NCI-H2171 treated with DMSO at 0.1 percent for 48 hours (cell line): ENCODE results near the gene AOAH.
"Not testable (repeated sequence)": the region's sequence is repeated elsewhere in the genome, so short reads cannot be mapped to it uniquely, and the experiment has no call there.

ENCODE experiments used
- DNase-seq: peaks from one replicate; lab custom pipeline; 2025; lab: John Stamatoyannopoulos, UW

The AOAH gene

DNA sequence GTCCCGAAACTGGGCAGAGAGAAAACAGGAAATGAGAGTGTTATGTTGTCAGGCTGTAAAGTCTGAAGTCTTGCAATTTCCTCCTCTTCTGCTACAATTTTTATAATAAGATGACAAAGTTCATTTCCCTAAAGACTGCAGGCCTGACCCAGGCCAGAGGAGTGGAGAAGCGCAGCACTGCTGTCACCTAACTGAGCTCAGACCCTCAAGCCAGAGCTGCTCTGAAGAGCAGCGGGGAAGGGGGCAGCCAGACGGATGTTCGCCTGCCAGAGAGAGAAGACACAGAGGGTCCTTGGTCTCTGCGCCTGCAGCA, 12.6 kb upstream of the AOAH start:
- DNase-seq, result no peak

DNA sequence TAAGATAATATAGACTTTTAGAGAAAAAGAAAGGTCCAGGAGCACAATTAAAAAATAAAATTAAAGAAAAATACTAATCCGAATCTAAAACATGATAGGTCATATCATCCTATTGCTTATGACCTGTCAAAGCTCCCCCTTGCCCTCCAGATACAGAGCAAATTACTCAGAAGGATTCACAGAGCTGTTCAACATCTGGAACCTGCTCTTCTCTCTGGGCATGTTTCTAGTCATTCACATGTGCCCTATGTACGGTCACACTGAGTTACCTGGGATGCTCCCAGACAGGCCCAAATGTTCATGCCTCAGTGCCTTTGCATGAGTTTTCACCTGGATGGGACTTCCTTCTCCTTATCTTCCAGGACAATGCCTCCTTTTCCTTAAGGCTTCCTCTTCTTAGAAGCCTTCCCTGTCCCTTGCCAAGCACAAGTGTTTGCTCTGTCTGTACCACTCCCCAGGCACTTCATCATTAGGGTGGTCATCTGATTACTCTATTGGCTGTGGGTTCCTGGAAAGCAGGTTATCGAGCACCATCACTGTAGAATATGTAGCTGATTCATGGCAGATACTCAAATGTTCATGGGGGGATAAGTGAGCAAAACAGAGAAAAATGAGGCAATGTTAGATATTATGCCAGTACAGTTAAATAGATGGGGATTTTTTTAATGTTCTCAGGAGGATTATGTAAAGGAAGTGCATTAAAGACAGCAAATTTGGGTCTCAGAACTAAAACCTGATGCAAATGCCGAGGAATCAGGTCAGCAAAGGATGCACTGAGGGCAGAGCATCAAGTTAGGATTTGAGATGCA, 12.0 kb upstream of the AOAH start:
- DNase-seq, result no peak

DNA sequence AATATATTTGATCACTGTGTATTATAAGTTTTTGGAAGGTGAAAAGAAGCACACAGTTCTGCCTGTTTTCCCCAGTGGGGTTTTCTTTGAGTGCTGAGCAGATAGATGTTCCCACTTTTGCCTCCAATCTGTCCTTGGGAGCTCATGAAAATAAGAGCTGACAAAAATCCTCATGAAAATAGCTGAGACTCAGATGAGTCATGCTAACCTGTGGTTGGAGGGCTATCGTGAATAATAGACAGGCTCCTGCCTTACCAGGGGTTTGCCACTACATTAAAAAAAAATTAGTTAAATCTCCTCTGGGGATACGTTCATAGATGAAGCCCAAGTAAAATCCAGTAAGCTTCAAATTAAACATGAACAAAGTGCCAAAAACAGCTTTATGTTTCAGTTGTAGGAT, 10.9 kb upstream of the AOAH start:
- no peak for DNase-seq

DNA sequence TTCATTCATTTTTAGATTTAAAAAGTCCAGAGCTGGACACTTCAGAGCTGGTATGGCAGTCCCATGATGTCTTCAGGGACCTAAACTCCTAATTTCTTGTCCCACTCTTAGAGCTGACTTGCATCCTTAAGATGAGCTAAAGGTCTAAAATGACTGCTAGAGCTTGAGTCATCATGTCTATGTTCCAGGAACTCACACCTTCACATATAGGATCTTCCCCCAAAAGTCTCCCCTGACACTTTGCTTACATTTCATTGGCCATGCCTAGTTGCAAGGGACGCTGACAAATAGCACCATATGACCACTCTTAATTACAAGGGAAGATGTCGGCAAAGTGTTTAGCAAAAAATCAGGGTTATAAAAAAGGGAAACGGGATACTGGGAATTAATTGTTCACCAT, 10.4 kb upstream of the AOAH start:
- DNase-seq, result no peak

DNA sequence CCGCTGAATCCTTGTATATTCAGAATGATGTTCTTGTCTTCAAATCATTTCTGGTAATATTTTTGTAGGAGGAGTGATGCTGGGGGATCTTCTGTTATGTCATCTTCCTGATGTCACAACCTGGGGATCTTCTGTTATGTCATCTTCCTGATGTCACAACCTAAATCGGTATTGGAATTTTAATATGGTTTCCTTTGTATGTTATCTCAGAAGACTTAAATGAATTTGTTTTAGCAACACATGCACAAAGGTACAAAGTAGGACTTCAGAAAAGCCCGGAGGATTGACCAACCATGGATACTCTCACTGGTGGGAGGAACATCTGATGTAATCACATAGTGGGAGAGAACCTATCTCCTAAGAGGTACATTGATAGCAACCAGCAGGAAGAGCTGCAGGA, 9.1 kb upstream of the AOAH start:
- DNase-seq, result no peak

DNA sequence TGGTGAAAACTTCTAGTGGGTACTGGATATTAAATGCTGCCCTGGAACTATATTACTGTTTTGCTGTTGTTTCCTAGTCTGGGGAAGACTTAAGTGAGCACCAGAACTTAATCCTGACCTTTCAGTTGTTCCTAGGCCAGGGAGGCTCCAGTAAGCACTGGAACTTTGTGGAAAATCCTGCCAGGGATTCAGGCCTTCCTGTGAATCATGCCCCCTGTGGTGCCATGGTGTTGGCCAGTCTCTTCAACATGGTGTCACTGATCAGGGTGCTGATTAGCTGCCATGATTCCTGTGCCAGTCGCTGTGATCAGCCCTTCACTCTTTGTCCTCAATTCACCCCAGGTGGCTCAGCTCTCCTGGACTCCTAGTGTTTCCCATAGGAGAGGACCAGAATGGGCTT, 8.5 kb upstream of the AOAH start:
- DNase-seq, result no peak

DNA sequence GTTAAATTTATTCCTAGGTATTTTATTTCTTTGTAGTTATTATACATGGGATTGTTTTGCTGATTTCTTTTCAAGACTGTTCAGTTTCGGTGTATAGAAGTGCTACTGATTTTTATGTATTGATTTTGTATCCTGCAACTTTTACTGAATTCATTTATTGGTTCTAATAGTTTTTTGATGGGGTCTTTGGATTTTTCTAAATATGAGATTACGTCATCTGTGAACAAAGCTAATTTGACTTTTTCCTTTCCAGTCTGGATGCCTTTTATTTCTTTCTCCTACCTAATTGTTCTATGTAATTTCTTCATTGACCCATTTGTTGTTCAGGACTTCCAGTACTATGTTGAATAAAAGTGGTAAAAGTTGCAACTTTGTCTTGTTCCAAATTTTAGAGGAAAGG, 5.8 kb upstream of the AOAH start:
- DNase-seq, result no peak

DNA sequence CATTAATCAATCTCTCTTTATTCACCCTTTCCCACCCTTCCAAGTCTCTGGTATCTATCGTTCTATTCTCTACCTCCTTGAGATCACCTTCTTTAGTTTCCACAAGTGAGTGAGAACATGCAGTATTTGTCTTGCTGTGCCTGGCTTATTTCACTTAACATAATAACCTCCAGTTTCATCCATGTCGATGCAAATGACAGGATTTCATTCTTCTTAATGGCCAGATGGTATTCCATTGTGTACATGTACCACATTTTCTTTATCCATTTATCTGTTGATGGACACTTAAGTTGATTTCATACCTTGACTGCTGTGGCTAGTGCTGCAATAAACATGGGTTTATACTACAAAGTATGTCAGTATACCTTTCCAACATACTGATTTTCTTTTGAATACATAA, 3.8 kb upstream of the AOAH start:
- DNase-seq, result no peak

DNA sequence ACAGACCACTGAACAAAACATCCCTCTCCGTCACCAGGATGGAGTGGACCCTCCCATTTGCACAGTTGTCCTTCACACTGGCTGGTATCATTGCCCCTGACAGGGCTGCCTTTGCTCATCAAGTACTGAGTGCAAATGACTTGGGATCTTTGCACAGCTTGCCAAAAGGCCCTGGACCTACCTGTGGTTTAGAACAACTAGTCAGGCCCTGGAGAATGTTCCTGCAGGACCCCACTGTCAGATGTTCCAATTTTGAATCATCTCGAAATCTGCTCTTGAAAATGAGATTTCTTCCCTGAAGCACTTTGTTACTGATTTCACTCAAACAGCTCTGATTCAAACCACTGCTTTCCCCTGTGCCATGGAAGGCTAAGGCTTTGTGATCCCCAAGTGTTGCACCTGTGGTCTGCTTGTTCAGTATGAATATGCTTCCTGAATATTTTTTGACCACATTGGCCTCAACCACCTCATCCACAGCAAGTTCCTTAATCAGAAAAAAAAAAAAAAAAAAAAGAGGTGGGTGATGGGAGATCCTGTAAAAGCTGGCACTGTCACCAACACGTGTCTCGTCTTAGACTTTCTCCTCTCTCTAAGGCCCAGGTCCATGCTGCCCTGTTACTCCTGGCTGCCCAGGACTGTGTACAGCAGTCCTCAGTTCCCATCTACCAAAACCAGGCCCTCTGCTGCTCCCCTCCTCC, 2.7 kb upstream of the AOAH start:
- DNase-seq, result no peak

DNA sequence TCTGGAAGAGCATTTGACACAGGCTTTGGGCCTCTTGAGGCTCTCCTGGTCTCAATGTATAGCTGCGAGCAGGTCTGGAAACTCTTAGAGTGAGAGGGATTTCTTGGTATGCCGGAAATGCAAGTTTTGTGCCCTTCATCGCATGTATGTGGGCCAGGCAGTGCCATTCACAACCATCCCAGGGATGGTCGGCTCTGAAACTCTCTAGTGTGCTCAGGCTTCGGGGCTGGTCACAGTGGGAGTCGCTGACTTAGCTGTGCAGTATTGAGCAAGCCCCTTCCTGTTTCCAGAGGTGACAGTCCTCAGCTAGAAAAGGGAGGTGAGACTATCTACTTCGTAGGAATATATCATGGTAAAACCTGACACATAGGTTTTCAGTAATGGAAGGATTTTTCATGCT, 2.0 kb upstream of the AOAH start:
- no peak for DNase-seq

DNA sequence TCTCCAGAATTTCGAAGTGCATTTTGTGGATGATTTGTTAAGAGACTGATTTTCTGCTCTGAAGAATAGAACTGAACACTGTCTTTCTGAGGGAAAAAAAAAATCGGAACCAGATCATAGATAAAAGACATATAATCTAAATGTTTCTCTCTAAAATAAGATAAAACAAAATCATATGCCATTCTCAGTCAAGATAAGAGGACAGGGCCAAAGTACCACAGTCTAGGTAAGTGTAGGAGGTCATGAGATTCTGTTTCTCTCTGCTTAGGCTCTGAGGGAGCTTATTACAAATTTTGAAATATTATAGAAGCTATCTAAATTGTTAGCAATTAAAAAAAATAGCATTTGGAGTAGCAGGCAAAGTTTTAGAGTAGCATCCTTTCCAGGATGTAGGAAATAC, 702 bp upstream of the AOAH start:
- no peak for DNase-seq

DNA sequence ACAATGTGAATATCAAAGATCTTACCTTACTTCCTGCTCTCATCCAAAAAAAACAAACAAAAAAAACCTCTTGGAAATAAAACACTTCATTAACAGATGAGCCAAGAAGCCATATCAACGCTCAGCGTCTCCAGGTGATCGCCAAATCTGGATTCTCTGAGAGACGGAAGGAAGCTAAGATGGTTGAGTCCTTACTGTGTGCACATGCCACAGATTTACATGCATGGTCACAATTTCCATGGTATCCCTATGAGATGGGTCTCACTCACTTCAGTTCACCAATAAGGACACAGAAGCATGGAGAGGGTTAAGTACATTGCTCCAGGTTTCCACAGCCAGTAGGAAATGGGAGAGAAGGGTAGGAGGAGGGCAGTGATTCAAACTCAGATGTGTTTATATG, 1.0 kb downstream of the AOAH start:
- DNase-seq, result no peak

DNA sequence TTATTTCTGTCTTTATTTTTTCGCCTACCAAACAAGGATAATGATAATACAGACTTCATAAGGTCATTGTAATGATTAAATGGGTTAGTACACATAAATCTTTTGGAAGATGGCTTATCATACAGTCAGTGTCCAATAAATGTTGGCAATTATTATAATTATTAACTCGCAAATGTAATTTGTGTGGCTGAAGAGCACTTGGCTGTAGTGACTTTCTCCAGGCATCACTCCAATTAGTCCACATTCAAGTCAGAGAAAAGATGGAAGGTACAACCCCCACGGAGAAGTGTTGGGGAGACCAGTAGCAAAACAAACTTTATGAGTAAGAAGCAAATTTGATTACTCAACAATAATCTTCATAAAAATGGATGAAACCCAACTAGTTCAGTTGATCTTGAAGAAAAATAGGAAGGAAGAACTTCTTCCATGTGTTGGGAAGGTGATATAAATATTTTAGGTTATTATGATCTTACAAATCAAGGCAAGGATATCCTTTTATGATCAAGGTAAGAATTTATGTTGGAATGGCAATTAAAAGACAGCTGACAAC, 5.1 kb downstream of the AOAH start:
- DNase-seq, result no peak

DNA sequence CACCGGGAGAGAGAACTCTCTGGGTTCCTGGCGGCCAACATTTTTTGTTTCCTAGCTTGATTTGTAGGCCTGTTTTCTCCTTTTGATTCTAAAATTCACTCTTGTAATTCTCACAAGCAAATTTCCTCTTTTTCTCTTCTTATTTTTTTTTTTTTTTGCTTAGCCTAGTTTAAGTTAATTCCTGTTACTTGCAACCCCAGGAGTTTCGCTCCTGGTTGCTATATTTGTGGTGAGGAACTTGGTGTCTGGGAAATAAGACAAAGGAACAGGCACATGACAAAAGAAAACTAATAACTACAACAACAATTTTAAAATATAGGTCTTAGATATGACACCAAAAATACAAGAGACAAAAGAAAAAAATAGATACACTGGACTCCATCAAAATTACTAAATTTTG, 6.7 kb downstream of the AOAH start:
- DNase-seq, result no peak

DNA sequence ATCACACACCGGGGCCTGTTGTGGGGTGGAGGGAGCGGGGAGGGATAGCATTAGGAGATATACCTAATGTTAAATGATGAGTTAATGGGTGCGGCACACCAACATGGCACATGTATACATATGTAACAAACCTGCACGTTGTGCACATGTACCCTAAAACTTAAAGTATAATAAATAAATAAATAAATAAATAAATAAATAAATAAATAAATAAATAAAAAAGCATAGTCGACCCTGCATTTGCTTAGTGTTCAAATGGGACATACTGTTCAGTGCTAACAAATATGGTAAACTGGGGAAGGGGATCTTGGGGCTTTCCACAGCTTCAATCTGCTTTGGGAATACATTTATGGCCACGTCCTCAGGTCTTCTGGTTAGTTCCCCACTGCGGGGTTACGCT, 7.5 kb downstream of the AOAH start:
- DNase-seq, result not testable (repeated sequence)

DNA sequence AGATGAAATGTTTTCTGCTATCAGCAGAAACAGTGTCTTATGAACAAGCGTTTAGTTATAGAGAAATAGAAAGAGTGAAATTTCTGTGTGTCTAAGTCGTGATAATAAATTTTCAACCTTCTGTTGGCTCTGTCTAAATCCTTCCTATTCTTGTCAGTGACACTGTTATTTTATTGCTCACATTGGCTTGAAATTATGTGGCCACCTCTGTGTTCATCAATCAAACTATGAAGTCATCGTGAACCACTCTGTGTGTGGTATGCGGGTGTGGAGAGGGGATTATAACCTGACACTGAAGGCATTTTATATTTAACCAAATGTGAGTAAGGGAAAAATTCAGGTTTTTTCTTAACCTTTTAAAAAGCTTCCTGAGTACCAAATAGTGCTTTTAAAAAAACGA, 12.3 kb downstream of the AOAH start:
- DNase-seq, result no peak

DNA sequence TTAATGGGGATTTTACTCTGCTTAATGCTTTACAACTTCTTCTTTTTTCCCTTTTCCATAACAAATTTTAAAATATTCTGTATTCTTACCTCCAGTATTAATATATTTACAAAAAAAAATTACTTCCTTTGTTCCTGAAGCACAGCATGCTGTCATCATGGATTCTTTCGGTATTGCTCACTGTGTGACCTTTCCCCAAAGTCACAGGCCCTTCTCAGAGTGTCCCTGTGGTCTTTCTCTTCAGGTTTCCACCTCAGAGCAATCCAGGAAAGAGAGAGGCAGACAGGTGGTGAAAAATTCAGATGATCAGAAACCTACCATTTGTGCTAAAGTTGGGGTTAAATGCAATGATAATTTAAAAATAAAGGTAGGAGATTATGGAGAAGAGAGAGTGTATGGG, 13.0 kb downstream of the AOAH start:
- no peak for DNase-seq

DNA sequence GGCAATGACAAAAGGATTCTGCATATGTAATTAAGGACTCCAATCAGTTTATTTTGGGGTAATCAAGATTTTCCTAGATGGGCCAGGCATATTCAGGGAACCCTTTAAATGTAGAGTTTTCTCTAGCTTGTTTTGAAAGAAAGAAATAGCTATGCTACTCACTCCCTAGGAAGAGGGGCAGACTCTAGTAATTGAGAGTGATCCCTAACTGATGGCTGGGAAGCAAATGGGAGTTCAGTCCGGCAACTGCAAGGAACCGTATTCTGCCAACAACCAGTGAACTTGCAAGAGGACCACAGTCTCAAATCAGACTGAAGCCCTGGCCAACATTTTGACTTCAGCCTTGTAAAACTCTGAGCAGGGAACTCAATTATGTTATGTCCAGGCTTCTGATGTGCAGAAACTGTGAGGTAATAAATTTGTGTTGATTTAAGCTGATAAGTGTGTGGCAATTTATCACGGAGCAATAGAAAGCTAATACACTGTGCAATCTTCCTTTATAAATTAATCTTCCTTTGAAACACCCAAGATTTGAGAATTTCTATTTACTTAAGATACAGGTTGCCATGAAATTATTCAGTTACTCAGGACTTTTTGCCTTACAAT, 14.0 kb downstream of the AOAH start:
- DNase-seq, result no peak

DNA sequence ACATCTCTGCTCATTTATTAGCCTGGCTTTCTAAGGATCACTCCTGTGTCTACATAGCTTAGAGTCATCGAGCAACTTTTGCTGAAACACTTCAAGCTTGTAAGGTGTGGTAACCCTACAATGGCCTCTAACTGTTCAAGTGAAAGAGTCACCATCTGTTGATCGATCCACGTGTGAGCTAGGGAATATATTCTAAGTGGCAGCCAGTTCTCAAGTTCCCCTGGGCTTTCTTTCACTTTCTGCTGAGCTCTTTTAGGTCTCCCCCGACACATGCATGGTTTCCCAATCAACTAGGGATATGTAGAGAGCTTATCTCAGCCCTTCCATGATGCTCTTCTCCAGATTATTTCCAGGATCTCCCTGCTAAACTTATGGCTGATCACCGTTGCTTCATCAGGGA, 15.5 kb downstream of the AOAH start:
- DNase-seq, result peak; percentile 97

DNA sequence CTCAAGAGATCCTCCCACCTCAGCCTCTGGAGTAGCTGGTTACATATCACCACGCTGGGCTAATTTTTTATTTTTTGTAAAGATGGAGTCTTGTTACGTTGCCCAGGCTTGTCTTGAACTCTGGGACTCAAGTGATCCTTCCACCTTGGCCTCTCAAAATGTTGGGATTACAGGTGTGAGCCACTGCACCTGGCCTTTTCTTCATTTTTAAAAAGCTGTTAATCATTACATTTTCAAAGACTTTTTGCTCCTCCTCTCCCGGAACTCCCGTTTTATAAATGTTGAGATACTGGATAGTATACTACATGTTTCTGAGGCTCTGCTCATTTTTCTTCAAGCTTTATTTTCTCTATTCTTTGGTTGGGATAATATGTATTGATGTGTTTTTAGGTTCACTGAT, 16.4 kb downstream of the AOAH start:
- peak; percentile 23 for DNase-seq

DNA sequence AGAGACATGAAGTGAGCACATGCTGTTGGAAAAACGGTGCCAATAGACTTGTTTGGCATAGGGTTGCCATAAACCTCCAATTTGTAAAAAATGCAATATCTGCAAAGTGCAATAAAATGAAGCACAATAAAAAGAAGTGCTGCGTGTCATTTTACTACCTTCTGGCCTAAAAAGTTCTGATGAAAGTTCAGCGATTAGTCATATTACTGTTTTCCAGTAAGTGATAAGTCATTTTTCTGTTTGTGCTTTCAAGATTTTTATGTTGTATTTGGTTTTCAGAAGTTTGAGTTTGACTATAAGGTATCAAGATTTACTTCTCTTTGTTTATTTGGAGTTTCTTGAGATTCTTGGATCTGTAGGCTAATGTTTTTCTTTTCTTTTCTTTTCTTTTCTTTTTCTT, 16.8 kb downstream of the AOAH start:
- no peak for DNase-seq

DNA sequence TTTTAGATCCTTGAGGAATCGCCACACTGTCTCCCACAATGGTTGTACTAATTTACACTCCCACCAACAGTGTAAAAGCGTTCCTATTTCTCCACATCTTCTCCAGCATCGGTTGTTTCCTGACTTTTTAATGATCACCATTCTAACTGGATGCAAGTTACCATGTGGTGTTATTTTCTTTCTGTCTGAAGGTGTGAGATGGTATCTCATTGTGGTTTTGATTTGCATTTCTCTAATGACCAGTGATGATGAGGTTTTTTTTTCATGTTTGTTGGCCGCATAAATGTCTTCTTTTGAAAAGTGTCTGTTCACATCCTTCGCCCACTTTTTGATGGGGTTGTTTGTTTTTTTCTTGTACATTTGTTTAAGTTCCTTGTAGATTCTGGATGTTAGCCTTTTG, 20.4 kb downstream of the AOAH start:
- not testable (repeated sequence) for DNase-seq

DNA sequence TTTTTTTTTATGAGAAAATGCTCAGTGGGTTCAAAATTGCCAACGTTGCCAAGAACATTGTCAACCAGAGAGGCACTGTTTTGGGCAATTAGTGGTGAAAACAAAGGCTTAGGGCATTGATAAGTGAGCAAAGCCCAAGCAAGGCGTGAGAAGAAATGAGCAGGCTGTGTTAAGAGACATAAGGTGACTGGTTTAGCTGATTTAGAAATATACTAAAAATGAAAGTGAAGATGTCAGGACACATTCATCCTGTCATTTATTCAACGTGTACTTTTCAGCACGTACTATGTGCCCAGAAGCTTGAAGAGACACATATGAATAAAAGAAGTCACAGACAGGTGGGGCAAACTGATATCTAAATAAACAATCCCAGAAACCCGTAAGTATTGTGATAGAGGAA, 31.8 kb downstream of the AOAH start:
- no peak for DNase-seq
